ENCODE results near the gene MATN3.
"Not testable (repeated sequence)": the region's sequence is repeated elsewhere in the genome, so short reads cannot be mapped to it uniquely, and the experiment has no call there.

The MATN3 gene

GRCh38 chr2:20049637-20050036, 37.2 kb upstream of the MATN3 start:
- TF ChIP-seq CTCF (IDR thresholded peaks at IDR 0.05; ENCODE audit: low read depth, low read length) = no peak
- peak overlapping the region; percentile 96 for H3K4me3 ChIP-seq (ENCODE audit: low read depth, low read length)
- in situ Hi-C loops (cut with HindIII; ENCODE audit: low sequenced_read_pairs) = no loop called here
- peak; percentile 34 for DNase-seq (ENCODE audit: low read depth, low spot score)

GRCh38 chr2:20048488-20049448, 36.3 kb upstream of the MATN3 start:
- in situ Hi-C loops (cut with HindIII; ENCODE audit: low sequenced_read_pairs) = no loop called here
- no peak for DNase-seq (ENCODE audit: low read depth, low spot score)
- TF ChIP-seq CTCF (IDR thresholded peaks at IDR 0.05; ENCODE audit: low read depth, low read length) = no peak
- peak overlapping the region; percentile 96 for H3K4me3 ChIP-seq (ENCODE audit: low read depth, low read length)

GRCh38 chr2:20045712-20046292, 33.3 kb upstream of the MATN3 start:
- H3K4me3 ChIP-seq (ENCODE audit: low read depth, low read length); DNase-seq (ENCODE audit: low read depth, low spot score); in situ Hi-C loops (cut with HindIII; ENCODE audit: low sequenced_read_pairs): not testable (repeated sequence)

GRCh38 chr2:20044778-20045177, 32.3 kb upstream of the MATN3 start:
- TF ChIP-seq CTCF (IDR thresholded peaks at IDR 0.05; ENCODE audit: low read depth, low read length) = no peak
- DNase-seq (ENCODE audit: low read depth, low spot score) = no peak
- no peak overlapping the region for H3K4me3 ChIP-seq (ENCODE audit: low read depth, low read length)
- in situ Hi-C loops (cut with HindIII; ENCODE audit: low sequenced_read_pairs) = no loop called here

GRCh38 chr2:20042531-20042930, 30.1 kb upstream of the MATN3 start:
- DNase-seq (ENCODE audit: low read depth, low spot score) = no peak
- no peak overlapping the region for H3K4me3 ChIP-seq (ENCODE audit: low read depth, low read length)
- in situ Hi-C loops (cut with HindIII; ENCODE audit: low sequenced_read_pairs) = no loop called here
- TF ChIP-seq CTCF (IDR thresholded peaks at IDR 0.05; ENCODE audit: low read depth, low read length) = no peak

- no peak overlapping the region for H3K4me3 ChIP-seq (ENCODE audit: low read depth, low read length)
- peak; percentile 51 for DNase-seq (ENCODE audit: low read depth, low spot score)
- in situ Hi-C loops (cut with HindIII; ENCODE audit: low sequenced_read_pairs) = no loop called here
- no peak for TF ChIP-seq CTCF (IDR thresholded peaks at IDR 0.05; ENCODE audit: low read depth, low read length)
Observed at GRCh38 chr2:20040489-20041172, 28.2 kb upstream of the MATN3 start.

All from astrocyte of the spinal cord (primary cell).